Measurements from ENCODE around the gene VPS13C.

The VPS13C gene

DNA sequence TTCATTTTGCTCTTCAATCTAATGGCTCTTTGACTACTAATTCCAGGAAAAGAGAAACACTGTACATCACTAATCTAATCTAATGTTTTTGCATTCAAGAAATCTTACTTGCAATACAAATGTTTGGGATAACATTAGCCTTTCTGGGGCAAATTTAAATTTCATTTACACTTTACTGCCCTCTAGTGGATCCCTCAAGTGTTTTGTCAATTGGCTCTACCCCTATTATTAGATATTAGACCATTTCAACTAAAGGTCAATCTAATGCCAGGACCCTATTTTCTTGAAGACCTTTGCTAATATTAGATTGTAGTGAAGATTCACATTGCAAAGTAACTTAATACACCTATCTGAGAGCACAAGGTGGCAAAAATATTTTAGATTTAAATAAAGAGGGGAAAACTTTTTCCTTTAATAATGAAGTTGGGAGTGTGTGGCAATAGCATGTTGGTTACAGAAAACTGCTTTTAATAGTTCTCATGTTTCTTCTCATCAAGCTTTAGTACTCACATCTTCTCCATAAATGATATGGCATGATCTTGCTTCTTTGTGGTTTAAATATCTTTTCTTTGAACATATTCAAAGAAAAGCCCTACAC, 11.6 kb upstream of the VPS13C start:
- DNase-seq (ENCODE audit: insufficient read length, low spot score), result no peak
- peak; percentile 85 for FAIRE-seq

GRCh38 chr15:62069551-62069950, 9.3 kb upstream of the VPS13C start:
- FAIRE-seq (no peak), DNase-seq (ENCODE audit: insufficient read length, low spot score) (no peak)
- TF ChIP-seq CTCF (IDR thresholded peaks at IDR 0.05; ENCODE audit: insufficient read depth, missing control alignments), result no peak

More for the DNA sequence above, 11.6 kb upstream of the VPS13C start:
- peak; percentile 68 for TF ChIP-seq CTCF (IDR thresholded peaks at IDR 0.05; ENCODE audit: insufficient read depth, missing control alignments)

GRCh38 chr15:62068810-62069167, 8.5 kb upstream of the VPS13C start:
- FAIRE-seq (no peak), DNase-seq (ENCODE audit: insufficient read length, low spot score) (no peak)
- TF ChIP-seq CTCF (IDR thresholded peaks at IDR 0.05; ENCODE audit: insufficient read depth, missing control alignments), result no peak

- DNase-seq (ENCODE audit: insufficient read length, low spot score), result no peak
- FAIRE-seq, result no peak
- no peak for TF ChIP-seq CTCF (IDR thresholded peaks at IDR 0.05; ENCODE audit: insufficient read depth, missing control alignments)
These were observed 8.0 kb upstream of the VPS13C start for GRCh38 chr15:62068071-62068809.

GRCh38 chr15:62067448-62068044, 7.3 kb upstream of the VPS13C start:
- FAIRE-seq (no peak), DNase-seq (ENCODE audit: insufficient read length, low spot score) (no peak)
- no peak for TF ChIP-seq CTCF (IDR thresholded peaks at IDR 0.05; ENCODE audit: insufficient read depth, missing control alignments)

- no peak for DNase-seq (ENCODE audit: insufficient read length, low spot score)
- no peak for TF ChIP-seq CTCF (IDR thresholded peaks at IDR 0.05; ENCODE audit: insufficient read depth, missing control alignments)
- FAIRE-seq, result no peak
These were observed 6.6 kb upstream of the VPS13C start, which contains the start of gene C2CD4A for GRCh38 chr15:62066663-62067447. Gene C2CD4A (plus strand): TSS chr15:62066977. CDS start chr15:62067614, 637 bp downstream.
